A673 (cell line): ENCODE data around the gene TTLL6.

ENCODE experiments used
- EZH2 ChIP-seq: fragments of 200-600 bp; sonication (generic); IDR thresholded peaks from 2 replicates; pipeline ENCODE4 v1.6.1; 2017; ENCODE audit warnings: borderline replicate concordance, low read depth, mild to moderate bottlenecking, mixed read lengths, antibody characterized with exemption, low read length; ENCODE audit not compliant: poor library complexity, severe bottlenecking
- TF ChIP-seq, protein P1 (sequence below): fragments of 300-800, 200-600 bp; sonication (generic); conservative IDR thresholded peaks from 2 replicates; pipeline ENCODE4 v1.5.1; 2017; ENCODE audit warnings: low read depth, mild to moderate bottlenecking, antibody characterized with exemption, low read length, moderate library complexity, mixed read lengths

GRCh38 chr17:48767263-48767774 lies 49.7 kb downstream of the TTLL6 start:
- TF ChIP-seq, protein P1, sequence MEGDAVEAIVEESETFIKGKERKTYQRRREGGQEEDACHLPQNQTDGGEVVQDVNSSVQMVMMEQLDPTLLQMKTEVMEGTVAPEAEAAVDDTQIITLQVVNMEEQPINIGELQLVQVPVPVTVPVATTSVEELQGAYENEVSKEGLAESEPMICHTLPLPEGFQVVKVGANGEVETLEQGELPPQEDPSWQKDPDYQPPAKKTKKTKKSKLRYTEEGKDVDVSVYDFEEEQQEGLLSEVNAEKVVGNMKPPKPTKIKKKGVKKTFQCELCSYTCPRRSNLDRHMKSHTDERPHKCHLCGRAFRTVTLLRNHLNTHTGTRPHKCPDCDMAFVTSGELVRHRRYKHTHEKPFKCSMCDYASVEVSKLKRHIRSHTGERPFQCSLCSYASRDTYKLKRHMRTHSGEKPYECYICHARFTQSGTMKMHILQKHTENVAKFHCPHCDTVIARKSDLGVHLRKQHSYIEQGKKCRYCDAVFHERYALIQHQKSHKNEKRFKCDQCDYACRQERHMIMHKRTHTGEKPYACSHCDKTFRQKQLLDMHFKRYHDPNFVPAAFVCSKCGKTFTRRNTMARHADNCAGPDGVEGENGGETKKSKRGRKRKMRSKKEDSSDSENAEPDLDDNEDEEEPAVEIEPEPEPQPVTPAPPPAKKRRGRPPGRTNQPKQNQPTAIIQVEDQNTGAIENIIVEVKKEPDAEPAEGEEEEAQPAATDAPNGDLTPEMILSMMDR, result no peak
- TF ChIP-seq EZH2, result no peak
